Endothelial cell of umbilical vein (primary cell): ENCODE results near the gene FBXW11.

ENCODE experiments used
- EZH2 ChIP-seq: IDR thresholded peaks from 2 replicates; pipeline ENCODE4 v1.6.1; 2012; ENCODE audit warnings: borderline replicate concordance, low read depth, mild to moderate bottlenecking, moderate library complexity, low read length, inconsistent platforms; ENCODE audit not compliant: severe bottlenecking
- POLR2A ChIP-seq: IDR thresholded peaks from 2 replicates; pipeline ENCODE4 v1.6.1; 2012; ENCODE audit warnings: low read depth, mild to moderate bottlenecking, control low read depth, low read length
- POLR2AphosphoS5 ChIP-seq: IDR thresholded peaks from 2 replicates; pipeline ENCODE4 v1.6.1; 2012; ENCODE audit warnings: low read depth, mild to moderate bottlenecking, control low read depth, low read length, moderate library complexity; ENCODE audit not compliant: insufficient read depth

- TF ChIP-seq EZH2 (no peak), POLR2AphosphoS5 (no peak), POLR2A (no peak)
These were observed 106.6 kb downstream of the FBXW11 start for GRCh38 chr5:171899792-171900191.
